Stomach (tissue), 4 donors: ENCODE data around the gene GALNT18.

Experiments used
- CTCF ChIP-seq, 7 experiments: fragments of 450-650 bp in 4 of 7; fragments of 200-600 bp in 3 of 7; sonication (generic) in 3 of 7; IDR thresholded peaks; one replicate each; pipeline ENCODE4 v1.5.1; 2016 to 2019; ENCODE audit warnings: antibody characterized with exemption in 7 of 7, control low read depth in 2 of 7, mild to moderate bottlenecking in 1 of 7
- POLR2A ChIP-seq, 4 donors: fragments of 450-650 bp; IDR thresholded peaks; one replicate each; pipeline ENCODE4 v1.6.1; 2016; ENCODE audit warnings: antibody characterized with exemption in 4 of 4, control low read depth in 2 of 4, mild to moderate bottlenecking in 1 of 4, moderate library complexity in 1 of 4
- POLR2AphosphoS5 ChIP-seq, 3 donors: sonication (generic); formaldehyde crosslinking; IDR thresholded peaks; one replicate each; pipeline ENCODE4 v1.6.1; 2016; ENCODE audit warnings: antibody characterized with exemption in 3 of 3

- TF ChIP-seq POLR2A (IDR thresholded peaks at IDR 0.05) = no peak
- no peak for TF ChIP-seq CTCF (IDR thresholded peaks at IDR 0.05)
- no peak for TF ChIP-seq POLR2AphosphoS5 (IDR thresholded peaks at IDR 0.05)
Measured at GRCh38 chr11:11294551-11294855, 327.3 kb downstream of the GALNT18 start.
